ENCODE results near the gene QSOX1.

- TF ChIP-seq CTCF (IDR thresholded peaks at IDR 0.05; ENCODE audit: low read depth, low read length) (no peak), EZH2phosphoT487 (IDR thresholded peaks at IDR 0.05; ENCODE audit: low read depth) (no peak)
Observed at GRCh38 chr1:180181996-180182642, 27.4 kb downstream of the QSOX1 start.

All from OCI-LY3 (cell line).